Measurements from ENCODE around the gene SPACDR.
"Not testable (repeated sequence)": the region's sequence is repeated elsewhere in the genome, so short reads cannot be mapped to it uniquely, and the experiment has no call there.

SPACDR gene

GRCh38 chr7:100464210-100464660, at the start of gene SPACDR:
SPACDR (minus strand) TSS chr7:100464260; CDS start chr7:100464025, 235 bp downstream.
- FAIRE-seq, result no peak
- no peak for DNase-seq (ENCODE audit: extremely low spot score, insufficient read length, low read depth)

GRCh38 chr7:100513212-100513810, 49.3 kb upstream of the SPACDR start:
- FAIRE-seq (no peak), DNase-seq (ENCODE audit: extremely low spot score, insufficient read length, low read depth) (no peak)

GRCh38 chr7:100510437-100511239, 46.6 kb upstream of the SPACDR start:
- FAIRE-seq (no peak), DNase-seq (ENCODE audit: extremely low spot score, insufficient read length, low read depth) (no peak)

GRCh38 chr7:100509231-100509630, 45.2 kb upstream of the SPACDR start:
- DNase-seq (ENCODE audit: extremely low spot score, insufficient read length, low read depth) (no peak), FAIRE-seq (no peak)

- no peak for DNase-seq (ENCODE audit: extremely low spot score, insufficient read length, low read depth)
- FAIRE-seq, result no peak
These were observed 42.4 kb upstream of the SPACDR start for GRCh38 chr7:100506356-100506923.

- DNase-seq (ENCODE audit: extremely low spot score, insufficient read length, low read depth), result no peak
- no peak for FAIRE-seq
These were observed 41.0 kb upstream of the SPACDR start for GRCh38 chr7:100504887-100505611.

GRCh38 chr7:100504031-100504430, 40.0 kb upstream of the SPACDR start:
- not testable (repeated sequence) for FAIRE-seq; DNase-seq (ENCODE audit: extremely low spot score, insufficient read length, low read depth)

- FAIRE-seq, result not testable (repeated sequence)
These were observed 36.7 kb upstream of the SPACDR start for GRCh38 chr7:100500743-100501142.

GRCh38 chr7:100496509-100496908, 32.4 kb upstream of the SPACDR start:
- no peak for DNase-seq (ENCODE audit: extremely low spot score, insufficient read length, low read depth)
- no peak for FAIRE-seq

More at GRCh38 chr7:100500743-100501142, 36.7 kb upstream of the SPACDR start:
- not testable (repeated sequence) for DNase-seq (ENCODE audit: extremely low spot score, insufficient read length, low read depth)

- FAIRE-seq (no peak), DNase-seq (ENCODE audit: extremely low spot score, insufficient read length, low read depth) (no peak)
These were observed 29.6 kb upstream of the SPACDR start for GRCh38 chr7:100493476-100494264.

- FAIRE-seq, result no peak
- no peak for DNase-seq (ENCODE audit: extremely low spot score, insufficient read length, low read depth)
These were observed 28.8 kb upstream of the SPACDR start for GRCh38 chr7:100492738-100493475.

- no peak for FAIRE-seq
These were observed 27.1 kb upstream of the SPACDR start for GRCh38 chr7:100491192-100491578.

GRCh38 chr7:100490483-100491191, 26.6 kb upstream of the SPACDR start:
- FAIRE-seq (no peak), DNase-seq (ENCODE audit: extremely low spot score, insufficient read length, low read depth) (no peak)

More at GRCh38 chr7:100491192-100491578, 27.1 kb upstream of the SPACDR start:
- no peak for DNase-seq (ENCODE audit: extremely low spot score, insufficient read length, low read depth)

GRCh38 chr7:100489824-100490223, 25.8 kb upstream of the SPACDR start:
- FAIRE-seq (peak; percentile 5), DNase-seq (ENCODE audit: extremely low spot score, insufficient read length, low read depth) (peak; percentile 66)

- FAIRE-seq (no peak), DNase-seq (ENCODE audit: extremely low spot score, insufficient read length, low read depth) (no peak)
These were observed 25.1 kb upstream of the SPACDR start for GRCh38 chr7:100489121-100489520.

GRCh38 chr7:100488333-100489095, 24.5 kb upstream of the SPACDR start:
- FAIRE-seq (no peak), DNase-seq (ENCODE audit: extremely low spot score, insufficient read length, low read depth) (no peak)

- FAIRE-seq (no peak), DNase-seq (ENCODE audit: extremely low spot score, insufficient read length, low read depth) (no peak)
These were observed 22.8 kb upstream of the SPACDR start for GRCh38 chr7:100486753-100487446.
